Tibial artery (tissue), 4 donors: Measurements from ENCODE around the gene BICDL2.
"Not testable (repeated sequence)": the region's sequence is repeated elsewhere in the genome, so short reads cannot be mapped to it uniquely, and the experiment has no call there.

Experiments
- DNase-seq, 2 donors: peaks; one replicate each; pipeline ENCODE4 v3.0.0-alpha.2; 2019
- H3K27ac ChIP-seq, 2 donors: fragments of 200-600 bp; sonication (generic) in 1 of 2; 1 replicate in 1 of 2; 2 replicates in 1 of 2; pipeline ENCODE4 v1.5.1; 2018 to 2019; ENCODE audit warnings: mild to moderate bottlenecking in 1 of 2
- H3K27me3 ChIP-seq, 2 donors: fragments of 200-600 bp; sonication (generic) in 1 of 2; one replicate each; pipeline versions ENCODE4 v1.5.1 to v1.6.0; 2016 to 2019
- H3K36me3 ChIP-seq, 3 donors: fragments of 200-600 bp; sonication (generic) in 2 of 3; one replicate each; pipeline ENCODE4 v1.5.1; 2016 to 2019; ENCODE audit warnings: mild to moderate bottlenecking in 2 of 3
- H3K4me1 ChIP-seq, 4 donors: fragments of 200-600 bp; sonication (generic) in 2 of 4; 1 replicate in 3 of 4; 2 replicates in 1 of 4; pipeline ENCODE4 v1.5.1; 2016 to 2019
- H3K4me3 ChIP-seq, 2 donors: fragments of 200-600 bp; sonication (generic) in 1 of 2; 1 replicate in 1 of 2; 2 replicates in 1 of 2; pipeline ENCODE4 v1.5.1; 2018 to 2019; ENCODE audit warnings: mild to moderate bottlenecking in 2 of 2
- H3K9me3 ChIP-seq, 3 donors: fragments of 200-600 bp; sonication (generic) in 1 of 3; one replicate each; pipeline ENCODE4 v1.5.1; 2016 to 2019
- intact Hi-C: fragments of 100-400 bp; cut with DNase I; formaldehyde crosslinking; loops from one replicate; pipeline ENCODE4 v1.15.0; 2023; ENCODE audit warnings: low total_unique reads
- TF ChIP-seq, protein P1 (sequence below), 2 experiments: fragments of 200-600 bp in 1 of 2; fragments of 450-650 bp in 1 of 2; IDR thresholded peaks; one replicate each; pipeline ENCODE4 v1.5.1; 2017 to 2019; ENCODE audit warnings: antibody characterized with exemption in 2 of 2, mild to moderate bottlenecking in 1 of 2, moderate library complexity in 1 of 2

Gene BICDL2

GRCh38 chr16:3054965-3055733 is 18.4 kb upstream of the BICDL2 start:
- intact Hi-C loops, result loop anchor here (5.0 kb wide), 1 partner anchor 67 kb away; no protein-coding TSS in a partner anchor
- TF ChIP-seq, protein P1, sequence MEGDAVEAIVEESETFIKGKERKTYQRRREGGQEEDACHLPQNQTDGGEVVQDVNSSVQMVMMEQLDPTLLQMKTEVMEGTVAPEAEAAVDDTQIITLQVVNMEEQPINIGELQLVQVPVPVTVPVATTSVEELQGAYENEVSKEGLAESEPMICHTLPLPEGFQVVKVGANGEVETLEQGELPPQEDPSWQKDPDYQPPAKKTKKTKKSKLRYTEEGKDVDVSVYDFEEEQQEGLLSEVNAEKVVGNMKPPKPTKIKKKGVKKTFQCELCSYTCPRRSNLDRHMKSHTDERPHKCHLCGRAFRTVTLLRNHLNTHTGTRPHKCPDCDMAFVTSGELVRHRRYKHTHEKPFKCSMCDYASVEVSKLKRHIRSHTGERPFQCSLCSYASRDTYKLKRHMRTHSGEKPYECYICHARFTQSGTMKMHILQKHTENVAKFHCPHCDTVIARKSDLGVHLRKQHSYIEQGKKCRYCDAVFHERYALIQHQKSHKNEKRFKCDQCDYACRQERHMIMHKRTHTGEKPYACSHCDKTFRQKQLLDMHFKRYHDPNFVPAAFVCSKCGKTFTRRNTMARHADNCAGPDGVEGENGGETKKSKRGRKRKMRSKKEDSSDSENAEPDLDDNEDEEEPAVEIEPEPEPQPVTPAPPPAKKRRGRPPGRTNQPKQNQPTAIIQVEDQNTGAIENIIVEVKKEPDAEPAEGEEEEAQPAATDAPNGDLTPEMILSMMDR (IDR thresholded peaks at IDR 0.05), result no peak
- Histone ChIP-seq H3K4me3 (no peak overlapping the region), H3K4me1 (peaks cover 0 to 23% (median 19%) of the 10 kb centered on the region in 4 donors), H3K27me3 (peaks cover 0 to 31% of the 10 kb centered on the region in 2 donors), H3K36me3 (peaks cover 0 to 4% (median 0%) of the 10 kb centered on the region in 3 donors), H3K9me3 (no peaks in the 10 kb centered on the region), H3K27ac (no peak overlapping the region)
- DNase-seq, result no peak

- H3K36me3 ChIP-seq, H3K4me3 ChIP-seq, H3K9me3 ChIP-seq, H3K4me1 ChIP-seq, DNase-seq, H3K27ac ChIP-seq, intact Hi-C loops: not testable (repeated sequence)
- peaks cover 0 to 40% of the 10 kb centered on the region in 2 donors for H3K27me3 ChIP-seq
Observed at GRCh38 chr16:3053330-3053710, 16.6 kb upstream of the BICDL2 start.

DNA sequence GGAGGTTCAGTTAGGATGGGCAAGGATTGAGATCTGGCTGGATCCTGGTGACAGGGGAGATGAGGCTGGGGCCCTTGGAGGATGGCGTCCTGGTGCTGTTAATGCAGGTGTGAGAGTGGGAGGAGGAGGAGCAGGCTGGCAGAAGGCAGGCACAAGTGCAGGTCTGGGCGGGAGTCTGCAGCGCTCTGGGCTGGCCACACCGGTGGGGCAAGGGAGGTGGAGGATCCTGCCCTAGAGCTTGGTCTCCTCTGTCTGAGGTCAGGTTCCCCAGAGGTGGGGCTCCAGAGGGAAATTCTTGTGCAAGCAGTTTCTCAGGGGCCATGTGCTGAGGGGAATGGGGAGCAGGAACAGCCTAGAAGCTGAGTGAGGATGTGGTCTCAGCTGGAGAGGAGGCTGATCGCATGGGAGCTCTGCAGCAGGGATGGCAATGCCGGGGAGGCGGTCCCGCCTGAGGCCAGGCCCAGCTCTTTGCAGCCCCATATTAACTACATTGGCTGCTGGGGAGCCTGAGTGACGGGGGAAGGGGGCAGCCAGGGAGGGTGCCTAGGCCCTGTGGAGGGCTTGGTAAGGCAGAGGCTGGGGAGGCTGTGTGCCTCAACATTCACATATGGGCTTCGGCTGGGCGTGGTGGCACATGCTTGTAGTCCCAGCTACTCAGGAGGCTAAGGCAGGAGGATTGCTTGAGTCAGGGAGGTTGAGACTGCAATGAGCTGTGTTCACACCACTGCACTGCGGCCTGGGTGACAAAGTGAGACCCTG is 16.0 kb upstream of the BICDL2 start:
- DNase-seq, H3K36me3 ChIP-seq, H3K27ac ChIP-seq, H3K4me3 ChIP-seq, H3K4me1 ChIP-seq, H3K9me3 ChIP-seq, intact Hi-C loops: not testable (repeated sequence)
- H3K27me3 ChIP-seq, result peaks cover 0 to 42% of the 10 kb centered on the region in 2 donors

- H3K36me3 ChIP-seq, result peaks cover 0 to 4% (median 0%) of the 10 kb centered on the region in 3 donors
- intact Hi-C loops, result no loop called here
- H3K4me1 ChIP-seq, result peaks cover 0 to 9% (median 6%) of the 10 kb centered on the region in 4 donors
- no peaks in the 10 kb centered on the region for H3K9me3 ChIP-seq
- DNase-seq, result no peak
- peaks cover 10 to 55% of the 10 kb centered on the region in 2 donors for H3K27me3 ChIP-seq
- H3K27ac ChIP-seq, result no peak overlapping the region
- TF ChIP-seq, protein P1 (IDR thresholded peaks at IDR 0.05), result no peak
- H3K4me3 ChIP-seq, result no peak overlapping the region
Observed at GRCh38 chr16:3051494-3051893, 14.8 kb upstream of the BICDL2 start.

- peaks cover 0 to 4% (median 0%) of the 10 kb centered on the region in 3 donors for H3K36me3 ChIP-seq
- H3K4me3 ChIP-seq, result no peak overlapping the region
- H3K27me3 ChIP-seq, result peaks cover 11 to 60% of the 10 kb centered on the region in 2 donors
- H3K4me1 ChIP-seq, result peaks cover 0 to 14% (median 10%) of the 10 kb centered on the region in 4 donors
- no peak overlapping the region for H3K27ac ChIP-seq
- no peaks in the 10 kb centered on the region for H3K9me3 ChIP-seq
- TF ChIP-seq, protein P1 (IDR thresholded peaks at IDR 0.05), result no peak
- intact Hi-C loops, result no loop called here
- no peak for DNase-seq
Observed at GRCh38 chr16:3051009-3051408, 14.3 kb upstream of the BICDL2 start.

DNA sequence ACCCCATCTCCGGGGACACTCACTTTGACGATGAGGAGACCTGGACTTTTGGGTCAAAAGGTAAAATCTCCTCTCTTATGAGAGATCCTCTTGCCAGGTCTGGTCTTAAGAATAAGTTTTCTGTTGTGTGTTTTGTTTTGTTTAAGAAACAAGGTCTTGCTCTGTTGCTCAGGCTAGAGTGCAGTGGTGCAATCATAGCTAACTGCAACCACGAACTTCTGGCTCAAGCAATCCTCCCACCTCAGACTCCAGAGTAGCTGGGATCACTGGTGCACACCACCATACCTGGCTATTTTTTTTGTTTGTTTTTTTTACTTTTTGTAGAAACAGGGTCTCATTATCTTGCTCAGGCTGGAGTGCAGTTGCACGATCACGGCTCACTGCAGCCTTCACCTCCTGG is 13.7 kb upstream of the BICDL2 start:
- DNase-seq, result no peak
- H3K27ac ChIP-seq, result no peak overlapping the region
- TF ChIP-seq, protein P1 (IDR thresholded peaks at IDR 0.05), result no peak
- intact Hi-C loops, result no loop called here
- peaks cover 0 to 19% (median 16%) of the 10 kb centered on the region in 4 donors for H3K4me1 ChIP-seq
- peaks cover 0 to 4% (median 0%) of the 10 kb centered on the region in 3 donors for H3K36me3 ChIP-seq
- peaks cover 14 to 65% of the 10 kb centered on the region in 2 donors for H3K27me3 ChIP-seq
- H3K4me3 ChIP-seq, result no peak overlapping the region
- H3K9me3 ChIP-seq, result no peaks in the 10 kb centered on the region
